GM18508 (cell line): Measurements from ENCODE around the gene SLC29A3.
"Not testable (repeated sequence)": the region's sequence is repeated elsewhere in the genome, so short reads cannot be mapped to it uniquely, and the experiment has no call there.

Experiments
- ATAC-seq: cut with Tn5 transposase; IDR thresholded peaks from one replicate; pipeline ENCODE4 v1.9.1; 2021; ENCODE audit warnings: moderate number of reproducible peaks; ENCODE audit not compliant: insufficient read depth, unreplicated experiment

Gene SLC29A3

DNA sequence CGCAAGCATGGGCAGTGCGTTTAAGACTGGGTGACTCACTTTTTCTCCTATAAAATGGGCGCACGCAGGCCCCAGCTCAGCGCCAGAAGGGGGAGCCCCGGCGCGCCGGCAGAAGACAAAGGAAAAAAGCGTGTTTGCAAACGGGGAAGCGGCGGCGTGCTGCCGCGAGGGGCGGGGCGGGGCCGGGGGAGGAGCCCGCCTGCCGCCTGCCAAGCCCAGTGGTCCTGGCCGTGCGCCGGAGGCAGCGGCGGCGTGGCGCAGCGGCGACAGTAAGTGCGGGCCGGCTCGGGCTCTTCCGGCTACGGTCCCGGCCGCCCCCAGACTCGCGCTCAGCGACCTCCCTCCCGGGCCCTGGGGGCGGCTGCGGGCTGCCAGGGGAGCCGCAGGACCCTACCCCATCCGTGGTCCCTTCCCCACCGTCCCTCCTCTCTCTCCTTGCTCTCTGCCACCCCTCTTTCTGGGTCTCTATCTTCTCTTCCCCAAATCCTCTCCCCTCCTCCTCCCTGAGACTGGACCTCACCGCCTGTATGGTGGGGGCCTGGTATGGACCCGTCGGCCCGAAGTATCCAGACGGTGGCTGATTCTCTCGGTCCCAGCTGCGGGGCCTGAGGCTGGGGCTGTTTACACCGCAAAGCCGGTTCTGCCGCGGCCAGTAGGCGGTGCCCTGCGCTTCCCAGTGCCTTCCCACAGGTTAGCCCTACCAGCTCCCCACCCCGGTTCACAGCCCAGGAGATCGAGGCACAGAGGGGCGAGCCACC, at the start of gene SLC29A3:
TSS of gene SLC29A3 (plus strand) at position 218 of the 758 bp plus-strand sequence. CDS start at position 269, 51 bp downstream.
- no peak for ATAC-seq

DNA sequence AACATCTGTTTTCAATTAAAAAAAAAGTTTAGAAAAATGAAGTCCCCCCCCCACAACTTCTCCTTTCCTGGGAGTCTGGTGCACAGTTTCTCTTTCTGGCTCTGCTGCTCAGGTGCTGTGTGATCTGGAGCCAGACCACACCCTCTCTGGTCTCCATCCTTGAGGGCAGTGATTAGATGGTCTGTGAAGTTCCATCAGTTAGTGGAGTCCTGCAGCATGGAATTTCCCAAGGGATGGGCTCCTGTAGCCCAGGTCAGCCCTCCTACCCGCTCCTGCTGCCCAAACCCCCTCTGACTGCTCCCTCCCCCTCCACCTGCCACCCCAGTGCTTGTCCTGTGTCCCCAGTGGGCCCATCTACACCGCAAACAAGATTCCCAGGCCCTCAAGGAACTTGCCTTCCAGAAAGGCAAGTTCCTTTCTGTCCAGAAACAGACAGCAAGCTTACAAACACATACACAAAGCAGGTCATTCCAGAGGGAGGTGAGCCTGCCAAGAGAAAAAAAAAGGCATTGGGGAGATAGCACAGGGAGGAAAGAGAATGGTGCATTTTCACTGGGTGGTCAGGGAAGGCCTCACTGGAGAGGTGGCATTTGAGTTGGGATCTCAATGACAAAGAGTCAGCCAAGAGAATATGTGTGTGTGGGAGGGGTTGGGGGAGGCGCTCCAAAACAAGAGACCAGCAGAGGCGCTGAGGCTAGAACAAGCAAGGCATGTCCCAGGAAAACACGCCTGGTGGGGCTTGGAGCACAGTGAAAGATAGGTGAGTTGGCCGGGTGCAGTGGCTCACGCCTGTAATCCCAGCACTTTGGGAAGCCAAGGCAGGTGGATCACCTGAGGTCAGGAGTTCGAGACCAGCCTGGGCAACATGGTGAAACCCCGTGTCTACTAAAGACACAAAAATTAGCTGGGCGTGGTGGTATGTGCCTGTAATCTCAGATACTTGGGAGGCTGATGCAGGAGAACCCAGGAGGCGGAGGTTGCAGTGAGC, 49.5 kb upstream of the SLC29A3 start:
- no peak for ATAC-seq

GRCh38 chr10:71270301-71271220, 48.5 kb upstream of the SLC29A3 start:
- no peak for ATAC-seq

DNA sequence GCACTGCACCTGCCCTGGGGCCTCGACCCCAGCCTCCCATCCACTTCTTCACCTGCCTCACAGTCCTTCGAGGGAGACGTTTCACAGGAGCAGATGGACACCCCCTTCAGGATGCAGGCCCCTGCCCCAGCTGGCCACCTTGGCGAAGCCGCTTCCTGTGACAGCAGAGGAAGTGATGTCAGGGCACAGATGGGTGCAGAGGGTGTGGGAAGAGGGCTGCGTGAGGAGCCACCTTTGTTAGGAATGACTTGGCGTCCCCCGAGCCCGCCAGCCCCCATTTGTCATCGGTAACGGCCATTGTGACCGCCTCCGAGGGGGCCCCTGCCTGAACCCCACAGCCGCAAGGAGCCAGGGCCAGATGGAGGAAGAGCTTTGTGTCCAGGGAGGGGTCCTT, 47.4 kb upstream of the SLC29A3 start:
- no peak for ATAC-seq

DNA sequence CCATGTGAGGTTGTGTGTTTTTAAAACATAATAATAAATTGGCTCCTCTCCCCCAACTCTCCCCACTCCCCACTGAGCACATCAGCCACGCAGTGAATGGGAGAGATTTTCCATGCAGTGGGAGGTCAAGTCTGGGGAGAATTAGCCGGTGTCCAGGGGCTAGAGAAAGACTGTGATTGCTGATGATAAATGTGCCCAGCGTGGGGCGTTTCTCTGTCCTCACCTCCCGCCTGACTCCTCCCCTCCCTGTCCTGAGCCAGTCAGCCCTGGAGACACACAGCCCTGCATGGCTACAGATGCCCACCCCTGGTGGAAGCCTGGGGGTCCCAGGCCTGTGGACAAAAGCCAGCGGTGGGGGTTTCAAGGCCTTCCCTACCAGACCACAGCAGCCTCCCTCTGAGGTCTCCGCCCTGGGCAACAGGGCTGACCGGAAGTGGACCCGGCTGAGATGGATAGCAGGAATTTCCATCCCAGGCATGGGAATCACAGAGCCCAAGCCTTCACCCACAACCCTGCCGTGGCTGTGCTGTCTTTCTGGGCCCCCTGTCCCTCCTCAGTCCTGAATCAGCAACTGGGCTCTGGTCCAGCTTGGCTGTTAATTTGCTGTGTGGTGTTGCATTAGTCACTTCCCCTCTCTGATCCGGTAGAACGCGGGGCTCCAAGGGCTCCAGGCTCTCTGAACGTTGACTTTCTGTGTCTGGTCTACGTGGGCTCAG, 46.8 kb upstream of the SLC29A3 start:
- ATAC-seq: no peak

GRCh38 chr10:71272974-71273373, 46.1 kb upstream of the SLC29A3 start:
- not testable (repeated sequence) for ATAC-seq

- no peak for ATAC-seq
These were observed 45.6 kb upstream of the SLC29A3 start for GRCh38 chr10:71273506-71273905.

- no peak for ATAC-seq
These were observed 43.9 kb upstream of the SLC29A3 start for GRCh38 chr10:71274901-71275796.

DNA sequence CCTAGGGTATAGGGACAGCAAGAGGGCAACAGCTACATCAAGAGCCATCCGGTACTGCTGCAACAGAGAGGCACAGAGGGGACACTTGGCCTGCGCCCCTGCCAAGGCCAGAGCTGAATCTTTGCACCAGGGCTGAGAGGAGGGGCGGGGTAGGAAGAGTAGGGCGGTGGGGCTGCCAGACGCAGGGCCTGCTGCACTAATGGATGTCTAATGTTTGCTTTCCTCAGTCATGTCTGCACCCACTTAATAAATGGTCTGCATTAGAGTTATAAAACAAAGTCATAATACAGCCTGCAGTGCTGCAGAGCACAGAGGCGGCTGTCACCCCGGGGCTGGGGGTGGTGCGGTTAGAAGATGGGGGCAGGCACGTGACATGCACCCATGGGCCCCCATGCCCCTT, 42.2 kb upstream of the SLC29A3 start:
- no peak for ATAC-seq

DNA sequence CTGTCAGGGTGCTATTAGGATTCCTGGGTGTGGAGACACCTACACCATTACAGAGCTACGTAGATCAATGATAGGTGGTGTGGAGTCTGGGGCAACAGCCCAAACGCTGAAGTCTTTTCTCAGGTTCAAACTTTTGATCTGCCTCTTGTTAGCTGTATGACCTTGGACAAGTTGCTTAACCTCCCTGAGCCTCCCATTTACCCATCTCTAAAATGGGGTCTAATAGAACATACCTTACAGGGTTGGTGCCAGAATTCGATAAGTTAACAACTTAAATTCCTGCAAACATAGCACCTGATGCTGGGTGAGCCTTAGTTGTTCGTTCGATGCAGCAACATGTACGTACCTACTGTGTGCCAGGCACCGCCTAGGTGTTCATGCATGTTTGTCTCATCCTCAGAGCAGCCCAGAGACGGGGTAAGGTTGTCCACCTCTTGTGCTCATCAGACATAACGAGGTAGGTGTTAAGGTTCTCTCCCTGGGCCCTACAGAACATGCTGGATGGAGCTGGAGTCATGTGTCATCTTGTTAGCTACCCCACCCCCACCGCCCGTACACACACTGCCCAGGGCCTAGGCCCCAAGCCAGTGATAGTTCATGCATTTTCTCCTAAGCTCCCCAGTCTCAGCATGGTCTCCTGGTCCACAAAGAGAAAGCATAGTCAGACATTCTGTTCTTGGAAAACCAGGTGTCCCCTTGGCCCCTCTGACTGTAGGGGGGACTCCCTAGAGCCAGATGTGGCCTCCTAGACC, 41.0 kb upstream of the SLC29A3 start:
- ATAC-seq: no peak

- ATAC-seq: no peak
These were observed 40.1 kb upstream of the SLC29A3 start for GRCh38 chr10:71278691-71279588.

DNA sequence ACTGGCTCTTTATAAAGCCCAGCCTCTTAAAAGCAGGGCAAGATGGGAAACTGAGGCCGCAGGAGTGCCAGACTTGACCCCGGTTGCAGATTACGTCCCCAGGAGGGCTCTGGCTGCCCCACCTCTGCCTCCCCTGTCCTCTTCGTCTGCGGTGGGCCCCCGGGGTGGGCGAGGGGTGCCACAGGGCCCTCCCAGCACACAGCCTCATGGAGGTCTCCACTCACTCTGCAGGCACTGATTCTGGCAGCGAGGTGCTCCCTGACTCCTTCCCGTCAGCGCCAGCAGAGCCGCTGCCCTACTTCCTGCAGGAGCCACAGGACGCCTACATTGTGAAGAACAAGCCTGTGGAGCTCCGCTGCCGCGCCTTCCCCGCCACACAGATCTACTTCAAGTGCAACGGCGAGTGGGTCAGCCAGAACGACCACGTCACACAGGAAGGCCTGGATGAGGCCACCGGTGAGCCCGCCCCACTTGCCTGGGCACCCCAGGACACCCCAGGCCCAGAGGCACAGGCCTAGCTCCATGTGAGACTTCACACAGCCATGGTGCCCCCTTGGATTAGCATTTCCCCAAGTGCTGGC, 39.4 kb upstream of the SLC29A3 start:
- ATAC-seq: no peak

DNA sequence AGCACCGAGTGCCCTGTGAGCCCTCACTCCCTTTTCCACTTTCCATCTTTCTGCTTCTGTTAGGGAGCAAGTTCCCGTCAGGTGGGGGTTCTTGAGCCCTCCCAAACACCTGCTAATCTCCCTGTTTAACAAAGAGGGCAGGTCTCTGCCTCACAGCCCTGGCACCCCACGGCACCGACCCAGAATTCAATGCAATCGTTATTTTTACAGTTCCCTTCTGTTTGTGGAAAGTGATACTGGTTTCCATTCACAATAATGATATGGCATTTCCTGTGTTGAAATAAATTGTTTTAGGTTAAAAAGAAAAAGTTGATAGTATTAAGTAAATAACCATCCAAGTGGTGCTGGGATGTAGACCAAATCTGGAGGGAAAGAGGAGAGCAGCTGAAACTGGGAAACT, 38.8 kb upstream of the SLC29A3 start:
- no peak for ATAC-seq

DNA sequence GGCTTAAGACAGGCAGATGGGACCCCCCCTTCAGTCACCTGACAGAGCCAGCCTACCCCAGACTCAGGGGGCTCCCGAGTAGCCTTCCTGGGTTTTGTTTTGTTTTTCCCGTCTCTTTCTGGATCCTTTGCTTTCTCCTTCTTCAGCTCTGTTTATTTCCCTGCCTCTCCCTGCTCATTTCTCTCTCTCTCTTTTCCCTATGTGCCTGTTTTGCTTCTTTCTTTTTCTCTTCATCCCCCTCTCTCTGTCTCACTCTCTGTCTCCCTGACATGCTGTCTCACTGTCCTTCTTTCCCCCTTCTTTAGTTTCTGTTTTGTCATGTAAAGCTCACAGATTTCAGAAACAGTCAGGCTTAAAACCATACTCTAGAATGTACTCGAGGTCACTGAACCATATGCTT, 38.2 kb upstream of the SLC29A3 start:
- ATAC-seq: no peak

DNA sequence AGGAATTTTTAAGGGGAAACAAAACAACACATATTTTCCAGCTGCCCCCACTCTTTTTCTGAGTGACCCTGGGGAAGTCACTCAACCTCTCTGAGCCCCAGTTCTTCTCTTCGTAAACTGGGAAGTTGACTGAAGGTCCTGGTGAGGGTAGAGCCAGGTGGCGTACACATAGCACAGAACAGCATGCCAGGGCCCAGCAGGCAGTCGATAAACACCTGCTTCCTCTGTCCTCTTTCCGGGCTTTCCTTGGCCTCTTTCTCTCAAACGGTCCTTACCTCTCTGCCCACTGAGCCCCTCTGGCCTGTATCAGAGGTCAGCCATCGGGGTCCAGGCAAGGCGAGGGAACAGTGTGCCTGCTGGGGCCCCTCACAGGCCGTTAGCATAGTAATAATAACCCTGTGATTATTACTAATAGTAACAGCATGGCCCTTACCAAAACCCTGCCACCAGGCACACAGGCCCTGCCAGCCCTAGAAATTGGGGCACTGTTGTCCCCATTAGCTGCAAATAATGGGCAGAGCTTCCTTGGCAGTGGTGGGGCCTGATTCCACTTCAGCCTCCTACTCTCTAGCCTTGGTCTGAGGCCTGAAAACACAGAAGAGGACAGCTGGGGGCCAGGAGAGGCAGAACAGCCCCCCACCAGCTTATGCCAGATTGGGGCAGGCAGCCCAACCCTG, 37.3 kb upstream of the SLC29A3 start:
- ATAC-seq: no peak

DNA sequence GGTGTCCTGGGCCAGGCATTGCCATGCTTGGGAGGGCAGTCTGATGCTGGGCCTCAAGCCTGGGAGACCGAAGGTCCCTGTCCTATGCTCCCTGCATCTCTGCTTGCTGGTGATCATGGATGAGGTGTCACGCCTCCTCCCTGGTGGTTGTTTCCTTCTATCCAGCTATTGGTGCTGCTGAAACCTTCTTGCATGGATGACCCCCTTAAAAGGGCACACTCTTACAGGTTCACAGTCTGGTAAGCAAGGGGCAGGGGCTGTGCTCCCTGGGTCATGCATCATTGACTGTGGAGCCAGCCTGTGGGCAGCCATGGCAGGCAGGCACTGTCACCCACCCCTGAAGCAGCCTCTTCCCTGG, 36.8 kb upstream of the SLC29A3 start:
- ATAC-seq: no peak
